OCI-LY7 (cell line): Measurements from ENCODE around the gene CRHBP. TPM values are rescaled to one million over a fixed set of nuclear protein-coding genes. Genes with fewer than 3 reads are reported as not detected.

Experiments
- BruUV-seq: library from RNA; stranded (reverse); fragments of 400-500 nt; replicated peaks from 2 replicates; lab custom pipeline; 2021; lab: Mats Ljungman, UMichigan
- CTCF ChIA-PET: fragments of 300-600 bp; sonication (Branson Sonifier 250); formaldehyde crosslinking; loops from one replicate; lab custom pipeline; 2022; ENCODE audit warnings: antibody characterized with exemption; ENCODE audit not compliant: unreplicated experiment; lab: Charles Lee
- POLR2A ChIA-PET: fragments of 300-600 bp; sonication (Branson Sonifier 250); formaldehyde crosslinking; loops from one replicate; lab custom pipeline; 2022; ENCODE audit warnings: antibody characterized with exemption; lab: Charles Lee
- DNase-seq: peaks from one replicate; pipeline ENCODE4 v3.0.0-alpha.2; 2015; ENCODE audit warnings: low spot score
- H2AFZ ChIP-seq: fragments of 200-600 bp; sonication (generic), shearing (Covaris generic); 2 replicates; pipeline ENCODE4 v1.6.1; 2014; ENCODE audit warnings: mild to moderate bottlenecking, antibody characterized with exemption, low read length, moderate library complexity
- H3K27ac ChIP-seq: fragments of 200-600 bp; sonication (generic); 2 replicates; pipeline ENCODE4 v1.5.1; 2014; ENCODE audit warnings: mixed run types, low read depth, mild to moderate bottlenecking, moderate library complexity, low read length, inconsistent platforms; ENCODE audit not compliant: poor library complexity, severe bottlenecking
- H3K36me3 ChIP-seq: fragments of 200-600 bp; sonication (generic); 2 replicates; pipeline ENCODE4 v1.6.1; 2014; ENCODE audit warnings: mild to moderate bottlenecking, antibody characterized with exemption, low read length, moderate library complexity, mixed read lengths; ENCODE audit not compliant: insufficient read depth
- H3K4me1 ChIP-seq: fragments of 200-600 bp; sonication (generic); 2 replicates; pipeline ENCODE4 v1.5.1; 2014; ENCODE audit warnings: mild to moderate bottlenecking, low read length; ENCODE audit not compliant: insufficient read depth, poor library complexity, severe bottlenecking
- H3K4me2 ChIP-seq: fragments of 200-600 bp; sonication (generic); 2 replicates; pipeline ENCODE4 v1.6.1; 2014; ENCODE audit warnings: mild to moderate bottlenecking, low read length
- H3K4me3 ChIP-seq: fragments of 200-600 bp; sonication (generic); 2 replicates; pipeline ENCODE4 v1.5.1; 2014; ENCODE audit warnings: mild to moderate bottlenecking, low read depth, low read length; ENCODE audit not compliant: poor library complexity, severe bottlenecking
- H3K79me2 ChIP-seq: fragments of 200-600 bp; sonication (generic); 2 replicates; pipeline ENCODE4 v1.6.1; 2016; ENCODE audit warnings: low read depth, mild to moderate bottlenecking, low read length, moderate library complexity, mixed read lengths; ENCODE audit not compliant: insufficient read depth
- H3K9me2 ChIP-seq: fragments of 200-600 bp; sonication (generic); 2 replicates; pipeline ENCODE4 v1.6.1; 2016; ENCODE audit warnings: mild to moderate bottlenecking, low read length, mixed read lengths; ENCODE audit not compliant: insufficient read depth
- H3K9me3 ChIP-seq: fragments of 200-600 bp; sonication (generic); 2 replicates; pipeline ENCODE4 v1.6.1; 2014; ENCODE audit warnings: mild to moderate bottlenecking, mixed run types, low read length, mixed read lengths
- H4K20me1 ChIP-seq: fragments of 200-600 bp; sonication (generic); 2 replicates; pipeline ENCODE4 v1.6.1; 2014; ENCODE audit warnings: mild to moderate bottlenecking, antibody characterized with exemption, low read length, moderate library complexity, mixed read lengths; ENCODE audit not compliant: insufficient read depth
- CTCF ChIP-seq: fragments of 200-600 bp; sonication (generic); conservative IDR thresholded peaks from 2 replicates; pipeline ENCODE4 v1.5.1; 2014; ENCODE audit warnings: mild to moderate bottlenecking, antibody characterized with exemption, low read length, moderate library complexity, mixed read lengths
- EZH2phosphoT487 ChIP-seq: fragments of 200-600 bp; sonication (generic); IDR thresholded peaks from 2 replicates; pipeline ENCODE4 v1.6.1; 2018; ENCODE audit warnings: low read depth, borderline replicate concordance, mild to moderate bottlenecking, mixed run types, antibody characterized with exemption, low read length, moderate library complexity, mixed read lengths
- intact Hi-C: fragments of 100-400 bp; cut with micrococcal nuclease; formaldehyde crosslinking; loops from one replicate; pipeline ENCODE4 v1.10.0; 2022; ENCODE audit not compliant: unreplicated experiment
- total RNA-seq, 2 experiments: library from RNA; depleted of rRNA in 1 of 2; stranded (reverse); fragments of >200 nt in 1 of 2; shearing (Covaris generic) in 1 of 2; gene quantifications; 2 replicates each; pipeline ENCODE4 v1.2.3, GENCODE V29; 2014 to 2022

Gene CRHBP
- total RNA-seq, 2 experiments from 2014 or later = 40.3 to 41.6 TPM

GRCh38 chr5:76941000-76941399 is 11.8 kb upstream of the CRHBP start:
- no TSS peak for BruUV-seq
- intact Hi-C loops = no loop called here

GRCh38 chr5:76941442-76941841 is 11.4 kb upstream of the CRHBP start:
- DNase-seq = no peak
- no peak overlapping the region for H3K27ac ChIP-seq
- no TSS peak for BruUV-seq
- no peaks in the 10 kb centered on the region for H4K20me1 ChIP-seq
- ChIA-PET CTCF (no interaction called here), POLR2A (interaction anchor here (0.6 kb wide), 1 partner anchor 68 kb away, joined by 3 read pairs; no protein-coding TSS in a partner anchor)
- H3K9me3 ChIP-seq = no peaks in the 10 kb centered on the region
- no peak overlapping the region for H2AFZ ChIP-seq
- H3K4me2 ChIP-seq = no peak overlapping the region
- peaks cover 22% of the 10 kb centered on the region for H3K79me2 ChIP-seq
- no peak for TF ChIP-seq EZH2phosphoT487
- no peak for TF ChIP-seq CTCF
- peaks cover 60% of the 10 kb centered on the region for H3K36me3 ChIP-seq
- H3K9me2 ChIP-seq = no peaks in the 10 kb centered on the region
- no peaks in the 10 kb centered on the region for H3K4me1 ChIP-seq
- H3K4me3 ChIP-seq = no peak overlapping the region
- intact Hi-C loops = no loop called here

More at GRCh38 chr5:76941000-76941399, 11.8 kb upstream of the CRHBP start:
- Histone ChIP-seq H4K20me1 (no peaks in the 10 kb centered on the region), H3K4me2 (no peak overlapping the region), H3K4me3 (no peak overlapping the region), H3K9me2 (no peaks in the 10 kb centered on the region), H3K27ac (no peak overlapping the region), H3K9me3 (no peaks in the 10 kb centered on the region), H3K4me1 (no peaks in the 10 kb centered on the region), H3K36me3 (peaks cover 58% of the 10 kb centered on the region), H3K79me2 (peaks cover 20% of the 10 kb centered on the region), H2AFZ (no peak overlapping the region)
- DNase-seq = no peak
- POLR2A ChIA-PET = interaction anchor here (0.6 kb wide), 1 partner anchor 67 kb away, joined by 3 read pairs; no protein-coding TSS in a partner anchor
- no peak for TF ChIP-seq EZH2phosphoT487
- TF ChIP-seq CTCF = no peak
- CTCF ChIA-PET = no interaction called here

DNA sequence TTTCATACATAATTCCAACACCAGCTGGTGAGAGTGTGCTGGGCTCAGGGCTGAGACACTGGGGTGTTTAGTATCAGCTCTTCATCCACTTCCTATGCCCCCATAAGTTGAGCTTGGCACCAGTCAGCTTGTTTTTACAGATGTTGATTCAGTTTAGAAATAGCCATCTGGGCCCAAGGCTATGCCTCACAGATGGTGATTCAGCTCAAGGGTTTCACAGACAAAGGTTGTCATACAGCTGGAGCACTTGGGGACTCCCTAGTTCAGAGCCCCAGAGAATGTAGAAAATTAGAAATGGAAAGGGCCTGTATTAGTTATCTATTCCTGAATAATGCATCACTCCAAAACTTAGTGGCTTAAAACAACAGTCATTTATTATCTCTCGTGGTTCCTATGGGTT is 10.3 kb upstream of the CRHBP start:
- ChIA-PET CTCF (no interaction called here), POLR2A (interaction anchor here (0.8 kb wide), 2 partner anchors 9 to 28 kb away, joined by 5 read pairs; no protein-coding TSS in a partner anchor)
- Histone ChIP-seq H3K79me2 (peaks cover 33% of the 10 kb centered on the region), H3K27ac (no peak overlapping the region), H3K9me3 (peaks cover 4% of the 10 kb centered on the region; the same call in 1 of the 2 replicates), H4K20me1 (no peaks in the 10 kb centered on the region), H3K9me2 (no peaks in the 10 kb centered on the region), H3K4me1 (no peaks in the 10 kb centered on the region), H2AFZ (no peak overlapping the region), H3K36me3 (peaks cover 60% of the 10 kb centered on the region), H3K4me3 (no peak overlapping the region), H3K4me2 (no peak overlapping the region)
- TF ChIP-seq CTCF = no peak
- no peak for TF ChIP-seq EZH2phosphoT487
- no TSS peak for BruUV-seq
- intact Hi-C loops = no loop called here
- no peak for DNase-seq
